Activated B cell treated with CpG ODN at 0.5 μM for 24 hours (primary cell): ENCODE measurements around the gene EYS. TPM values are rescaled to one million over a fixed set of nuclear protein-coding genes. Genes with fewer than 3 reads are reported as not detected.

Source experiments
- ATAC-seq: fragments of 200-7000 bp; cut with Tn5 transposase; one replicate; pipeline ENCODE4 v1.10.0; 2021; ENCODE audit warnings: low read depth, mild to moderate bottlenecking, moderate library complexity
- CTCF ChIA-PET: fragments of 350-600 bp; sonication (Branson Sonifier 250); formaldehyde crosslinking; loops from one replicate; lab custom pipeline; 2021; ENCODE audit warnings: antibody characterized with exemption; lab: Charles Lee
- POLR2A ChIA-PET: fragments of 350-600 bp; sonication (Branson Sonifier 250); formaldehyde crosslinking; loops from one replicate; lab custom pipeline; 2021; ENCODE audit warnings: antibody characterized with exemption; lab: Charles Lee
- DNase-seq: peaks from one replicate; pipeline ENCODE4 v3.0.0; 2022
- H3K27ac Mint-ChIP-seq: one replicate; pipeline ENCODE4 v1.8.0; 2020; ENCODE audit warnings: mixed read lengths
- H3K27me3 Mint-ChIP-seq: one replicate; pipeline ENCODE4 v1.8.0; 2021; ENCODE audit warnings: mixed read lengths
- H3K36me3 Mint-ChIP-seq: one replicate; pipeline ENCODE4 v1.8.0; 2021; ENCODE audit warnings: low read depth, mixed read lengths
- H3K4me1 Mint-ChIP-seq: one replicate; pipeline ENCODE4 v1.8.0; 2021; ENCODE audit warnings: mixed read lengths
- H3K4me3 Mint-ChIP-seq: one replicate; pipeline ENCODE4 v1.8.0; 2020; ENCODE audit warnings: mild to moderate bottlenecking, mixed read lengths
- H3K9me3 Mint-ChIP-seq: one replicate; pipeline ENCODE4 v1.8.0; 2020; ENCODE audit warnings: mixed read lengths
- CTCF ChIP-seq: fragments of 200-600 bp; IDR thresholded peaks from one replicate; pipeline ENCODE4 v1.8.0; 2022; ENCODE audit warnings: antibody characterized with exemption, mild to moderate bottlenecking
- intact Hi-C: fragments of 100-400 bp; cut with micrococcal nuclease; formaldehyde crosslinking; loops from one replicate; pipeline ENCODE4 v1.15.1; 2024
- total RNA-seq: library from RNA; stranded (reverse); gene quantifications from 2 replicates; pipeline ENCODE4 v1.2.3, GENCODE V29; 2022

EYS gene
- total RNA-seq, 1 donor from 2014 or later, result not detected

GRCh38 chr6:64437996-64438395 lies 1269.0 kb downstream of the EYS start:
- ChIA-PET POLR2A (no interaction called here), CTCF (no interaction called here)
- Mint-ChIP-seq H3K4me1 (no peaks in the 10 kb centered on the region), H3K9me3 (peaks cover 11% of the 10 kb centered on the region), H3K36me3 (no peaks in the 10 kb centered on the region), H3K27ac (no peak overlapping the region), H3K27me3 (no peaks in the 10 kb centered on the region), H3K4me3 (no peak overlapping the region)
- no peak for ATAC-seq
- TF ChIP-seq CTCF, result no peak
- no peak for DNase-seq
- intact Hi-C loops, result no loop called here

- Mint-ChIP-seq H3K4me1 (no peaks in the 10 kb centered on the region), H3K27ac (no peak overlapping the region), H3K9me3 (peaks cover 3% of the 10 kb centered on the region), H3K36me3 (no peaks in the 10 kb centered on the region), H3K4me3 (no peak overlapping the region), H3K27me3 (no peaks in the 10 kb centered on the region)
- DNase-seq (no peak), ATAC-seq (no peak)
- ChIA-PET POLR2A (no interaction called here), CTCF (no interaction called here)
- TF ChIP-seq CTCF, result no peak
- intact Hi-C loops, result no loop called here
Measured at GRCh38 chr6:64429926-64430325, 1277.1 kb downstream of the EYS start.

GRCh38 chr6:64428186-64428585 lies 1278.8 kb downstream of the EYS start:
- ChIA-PET POLR2A (no interaction called here), CTCF (no interaction called here)
- no peak for DNase-seq
- Mint-ChIP-seq H3K4me1 (no peaks in the 10 kb centered on the region), H3K9me3 (peaks cover 2% of the 10 kb centered on the region), H3K27ac (no peak overlapping the region), H3K4me3 (no peak overlapping the region), H3K36me3 (no peaks in the 10 kb centered on the region), H3K27me3 (no peaks in the 10 kb centered on the region)
- intact Hi-C loops, result no loop called here
- no peak for ATAC-seq
- TF ChIP-seq CTCF, result no peak

- no peak overlapping the region for H3K4me3 Mint-ChIP-seq
- no peaks in the 10 kb centered on the region for H3K4me1 Mint-ChIP-seq
- ATAC-seq, result no peak
- H3K27me3 Mint-ChIP-seq, result no peaks in the 10 kb centered on the region
- POLR2A ChIA-PET, result no interaction called here
- intact Hi-C loops, result no loop called here
- H3K9me3 Mint-ChIP-seq, result peaks cover 9% of the 10 kb centered on the region
- DNase-seq, result no peak
- H3K36me3 Mint-ChIP-seq, result no peaks in the 10 kb centered on the region
- CTCF ChIA-PET, result no interaction called here
- no peak for TF ChIP-seq CTCF
- no peak overlapping the region for H3K27ac Mint-ChIP-seq
Measured at GRCh38 chr6:64415926-64416325, 1291.1 kb downstream of the EYS start.

GRCh38 chr6:64411226-64411625 lies 1295.8 kb downstream of the EYS start:
- TF ChIP-seq CTCF, result no peak
- no peak for DNase-seq
- CTCF ChIA-PET, result no interaction called here
- H3K4me1 Mint-ChIP-seq, result no peaks in the 10 kb centered on the region
- POLR2A ChIA-PET, result no interaction called here
- no peaks in the 10 kb centered on the region for H3K9me3 Mint-ChIP-seq
- intact Hi-C loops, result no loop called here
- no peak for ATAC-seq
- no peaks in the 10 kb centered on the region for H3K27me3 Mint-ChIP-seq
- H3K36me3 Mint-ChIP-seq, result no peaks in the 10 kb centered on the region
- no peak overlapping the region for H3K4me3 Mint-ChIP-seq
- no peak overlapping the region for H3K27ac Mint-ChIP-seq
